Hepatocyte (in vitro differentiated cells): ENCODE measurements around the gene SLC29A2.

Source experiments
- CTCF ChIP-seq: fragments of 200-600 bp; sonication (generic); IDR thresholded peaks from 2 replicates; pipeline ENCODE4 v1.5.1; 2016; ENCODE audit warnings: antibody characterized with exemption, mild to moderate bottlenecking; ENCODE audit not compliant: poor library complexity
- EZH2 ChIP-seq: fragments of 200-600 bp; sonication (generic); IDR thresholded peaks from 2 replicates; pipeline ENCODE4 v1.6.1; 2016; ENCODE audit warnings: antibody characterized with exemption, mild to moderate bottlenecking, borderline replicate concordance
- EZH2phosphoT487 ChIP-seq: fragments of 200-600 bp; sonication (generic); IDR thresholded peaks from one replicate; pipeline ENCODE4 v1.6.1; 2018; ENCODE audit warnings: antibody characterized with exemption, mild to moderate bottlenecking, low read depth, moderate library complexity; ENCODE audit not compliant: unreplicated experiment, severe bottlenecking

- TF ChIP-seq CTCF: no peak
- TF ChIP-seq EZH2phosphoT487: no peak
- TF ChIP-seq EZH2: no peak
Observed at GRCh38 chr11:66333896-66334604, 37.5 kb downstream of the SLC29A2 start.
